ENCODE data around the gene DNAI4. TPM values are rescaled to one million over a fixed set of nuclear protein-coding genes. Genes with fewer than 3 reads are reported as not detected.
"Not testable (repeated sequence)": the region's sequence is repeated elsewhere in the genome, so short reads cannot be mapped to it uniquely, and the experiment has no call there.

The DNAI4 gene
- polyA plus RNA-seq, 3 donors = 14.2 to 17.9 (median 15.2) TPM

- no peak for DNase-seq
Measured at GRCh38 chr1:66930823-66931174, 6.1 kb upstream of the DNAI4 start.

DNA sequence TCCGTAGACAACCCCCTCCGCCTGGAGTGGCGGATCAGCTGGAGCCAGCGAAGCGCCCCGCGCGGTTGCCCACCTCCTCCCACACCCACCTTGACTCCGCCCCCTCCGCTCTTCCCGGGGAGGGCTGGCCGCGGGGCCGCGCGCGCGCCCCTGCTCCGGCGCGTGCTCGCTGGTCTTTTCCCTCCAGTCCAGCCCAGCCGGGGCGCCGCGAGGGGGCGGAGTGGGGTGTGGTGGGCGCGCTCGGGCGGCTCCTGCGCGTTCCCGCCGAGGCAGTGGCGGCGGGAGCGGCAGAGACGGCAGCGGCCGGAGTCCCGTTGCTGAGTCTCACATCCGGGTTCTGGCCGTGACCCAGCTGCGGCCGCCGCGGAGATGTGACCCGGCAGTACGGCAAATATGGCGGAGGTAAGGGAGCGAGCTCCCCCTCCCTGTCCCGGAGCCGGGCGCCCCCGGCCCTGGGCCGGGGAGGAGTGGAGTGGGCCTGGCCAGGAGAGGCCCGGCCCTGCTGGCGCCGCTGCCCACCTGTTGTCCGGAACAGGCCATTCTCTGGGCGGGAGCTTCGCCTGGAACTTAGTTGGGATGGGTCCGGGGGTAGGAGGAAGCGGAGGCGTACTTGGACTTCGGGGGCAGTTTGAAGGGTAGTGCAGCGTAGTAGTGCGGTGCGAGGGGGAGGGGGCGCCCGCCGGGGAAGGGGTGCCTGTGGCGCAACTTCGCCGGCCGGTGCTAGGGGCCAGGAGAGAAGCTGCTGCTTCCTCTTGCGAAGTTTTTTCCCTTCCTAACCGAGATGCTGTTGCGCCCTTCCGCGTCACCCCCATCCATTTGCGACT, 5.6 kb upstream of the DNAI4 start:
- peak; percentile 93 for DNase-seq

GRCh38 chr1:66929691-66929998, 5.0 kb upstream of the DNAI4 start:
- DNase-seq = no peak

DNA sequence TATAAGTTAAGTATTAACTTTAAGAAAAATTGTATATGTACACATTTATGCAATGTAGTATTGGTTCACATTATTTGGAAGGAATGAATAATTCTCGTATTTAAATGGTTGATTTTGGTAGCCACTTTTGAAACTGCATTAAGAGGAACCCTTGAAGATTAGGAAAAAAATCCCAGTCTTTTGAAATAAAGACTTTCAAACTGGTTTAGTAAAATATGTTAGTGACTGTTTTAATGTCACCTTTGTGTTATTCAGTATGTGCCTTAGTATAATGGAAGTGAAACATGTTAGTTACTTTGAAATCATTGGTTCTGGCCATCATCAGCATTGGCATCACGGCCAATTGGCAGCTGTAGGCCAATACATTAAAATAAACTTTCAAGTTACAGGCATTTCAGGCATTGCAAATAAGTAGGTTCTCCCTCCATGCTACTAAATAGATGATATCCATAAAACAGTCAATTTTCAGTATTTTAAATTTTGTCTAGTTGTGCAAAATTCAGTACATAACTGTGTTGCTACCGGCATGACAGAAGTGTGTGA, 4.6 kb upstream of the DNAI4 start:
- DNase-seq = no peak

DNA sequence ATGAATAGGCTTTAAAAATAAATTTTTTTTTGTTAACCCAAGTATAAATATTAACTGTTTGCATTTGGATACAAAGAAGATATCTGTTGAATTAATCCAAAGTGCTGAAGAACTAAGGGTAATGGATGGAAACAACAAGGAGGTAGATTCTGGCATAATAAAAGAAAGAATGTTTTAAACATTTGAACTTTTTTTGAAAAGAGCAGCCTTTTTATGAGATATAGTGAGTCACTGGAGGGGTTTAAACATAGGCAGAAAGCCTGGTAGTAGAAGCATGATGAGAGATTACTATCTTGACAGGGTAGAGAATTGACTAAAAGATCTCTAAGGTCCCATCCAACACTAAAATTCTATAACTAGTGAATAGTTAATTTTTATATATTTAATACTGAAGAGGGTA, 2.9 kb upstream of the DNAI4 start:
- no peak for DNase-seq

GRCh38 chr1:66925944-66926343, 1.3 kb upstream of the DNAI4 start:
- DNase-seq = no peak

- no peak for DNase-seq
Measured at GRCh38 chr1:66925558-66925910, 878 bp upstream of the DNAI4 start.

DNA sequence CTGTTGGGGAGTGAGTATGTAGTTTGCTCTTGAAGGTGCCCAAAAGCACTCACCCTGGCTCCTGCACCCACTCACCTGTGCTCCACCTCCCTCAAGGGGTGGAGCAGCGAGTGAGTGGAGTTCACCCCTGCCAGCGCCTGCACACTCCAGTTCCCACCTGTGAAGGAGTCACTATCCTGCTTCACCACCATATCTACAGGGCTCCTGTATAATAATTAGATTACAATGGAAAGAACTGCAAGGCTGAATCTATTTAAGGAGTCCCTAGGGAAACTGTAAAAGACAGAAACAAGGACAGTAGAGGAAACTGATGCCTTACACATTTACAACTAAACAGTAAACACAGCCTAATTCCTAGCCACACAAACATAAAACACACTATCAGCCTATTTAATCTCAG, 4.1 kb downstream of the DNAI4 start:
- no peak for DNase-seq

- DNase-seq = no peak
Measured at GRCh38 chr1:66919828-66920227, 4.8 kb downstream of the DNAI4 start.

DNA sequence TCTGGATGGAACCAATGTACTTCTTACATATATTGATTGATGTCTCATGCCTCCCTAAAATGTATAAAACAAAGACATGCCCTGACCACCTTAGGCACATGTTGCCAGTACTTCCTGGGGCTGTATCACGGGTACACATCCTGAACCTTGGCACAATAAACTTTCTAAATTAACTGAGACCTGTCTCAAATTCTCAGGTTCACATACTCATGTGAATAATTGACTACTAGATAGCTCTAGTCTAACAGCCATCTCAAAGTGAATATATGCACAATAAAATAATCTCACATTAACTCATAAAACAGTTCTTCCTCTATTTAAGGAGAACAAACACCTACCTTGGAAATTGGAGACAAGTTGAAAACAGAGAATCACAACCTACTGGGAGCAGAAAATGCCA, 5.6 kb downstream of the DNAI4 start:
- DNase-seq = no peak

GRCh38 chr1:66917476-66917875, 7.2 kb downstream of the DNAI4 start:
- no peak for DNase-seq

DNA sequence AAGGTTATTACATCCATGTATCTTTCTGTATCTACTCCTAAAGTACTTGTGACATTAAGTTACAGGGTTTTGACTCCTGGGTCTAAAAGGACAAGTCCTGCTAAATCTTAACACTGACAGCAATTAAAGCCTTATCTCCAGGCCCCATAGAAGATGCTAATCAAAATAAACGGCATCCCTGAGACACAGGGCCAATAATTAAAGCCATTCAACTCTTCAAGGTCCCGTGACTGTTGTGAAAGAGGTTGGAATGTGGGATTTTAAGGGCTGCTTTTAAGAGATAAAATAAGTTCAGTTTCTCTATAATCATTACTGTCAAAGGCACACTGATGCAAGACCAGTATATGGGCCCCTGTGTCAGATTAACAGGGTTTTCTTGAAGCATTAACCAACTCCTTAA, 8.3 kb downstream of the DNAI4 start:
- no peak for DNase-seq

GRCh38 chr1:66915203-66915602, 9.5 kb downstream of the DNAI4 start:
- not testable (repeated sequence) for DNase-seq

- no peak for DNase-seq
Measured at GRCh38 chr1:66893712-66894111, 30.9 kb downstream of the DNAI4 start.

DNA sequence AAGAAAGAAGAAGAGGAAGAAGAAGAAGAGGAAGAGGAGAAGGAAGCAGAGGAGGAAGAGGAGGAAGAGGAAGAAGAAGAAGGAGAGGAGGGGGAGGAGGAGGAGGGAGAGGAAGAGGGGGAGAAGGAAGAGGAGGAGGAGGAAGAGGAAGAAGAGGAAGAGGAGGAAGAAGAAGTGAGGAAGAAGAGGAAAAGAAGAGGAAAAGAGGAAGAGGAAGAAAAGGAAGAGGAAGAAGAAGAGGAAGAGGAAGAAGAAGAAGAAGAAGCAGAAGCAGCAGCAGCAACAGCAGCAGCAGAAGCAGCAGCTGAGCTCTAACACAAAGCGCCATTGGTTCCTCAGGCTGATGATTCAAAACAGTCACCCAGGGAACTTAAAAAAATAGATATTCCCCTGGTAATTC, 34.0 kb downstream of the DNAI4 start:
- no peak for DNase-seq

- DNase-seq = no peak
Measured at GRCh38 chr1:66889030-66889429, 35.6 kb downstream of the DNAI4 start.

DNA sequence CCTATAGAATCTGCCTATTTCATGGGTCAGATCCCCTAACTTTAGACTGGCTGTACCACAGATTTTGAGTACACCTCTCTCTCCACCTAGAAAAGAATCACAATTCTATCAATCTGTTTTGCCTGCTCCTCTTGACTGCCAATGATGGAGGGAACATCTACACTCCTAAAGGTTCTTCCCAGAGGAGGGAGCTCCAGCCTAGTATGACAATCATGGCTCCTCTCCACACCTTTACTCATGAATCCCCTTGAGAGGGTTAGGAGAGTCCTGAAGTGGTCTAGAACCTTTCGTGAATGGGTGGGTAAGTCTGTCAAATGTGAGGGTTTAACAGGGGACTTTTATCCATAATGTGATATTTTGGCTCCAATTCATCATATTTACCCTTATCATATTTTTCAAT, 48.0 kb downstream of the DNAI4 start:
- DNase-seq = no peak

DNA sequence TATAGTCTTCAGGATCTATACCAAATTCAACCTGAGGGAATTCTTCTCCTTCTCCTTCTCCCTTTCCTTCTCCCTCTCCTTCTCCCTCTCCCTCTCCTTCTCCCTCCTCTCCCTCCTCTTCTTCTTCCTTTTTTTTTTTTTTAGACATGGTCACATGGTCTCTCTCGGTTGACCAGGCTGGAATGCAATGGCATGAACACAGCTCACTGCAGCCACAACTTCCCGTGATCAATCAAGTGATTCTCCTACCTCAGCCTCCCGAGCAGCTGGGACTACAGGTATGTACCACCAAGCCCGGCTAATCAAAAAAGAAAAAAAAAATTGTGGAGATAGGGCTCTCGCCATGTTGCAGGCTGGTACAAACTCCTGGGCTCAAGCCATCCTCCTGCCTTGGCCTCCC, 51.5 kb downstream of the DNAI4 start:
- DNase-seq = no peak

- DNase-seq = not testable (repeated sequence)
Measured at GRCh38 chr1:66872024-66872423, 52.6 kb downstream of the DNAI4 start.

GRCh38 chr1:66867501-66867900, 57.2 kb downstream of the DNAI4 start:
- DNase-seq = no peak

GRCh38 chr1:66860529-66860928, 64.1 kb downstream of the DNAI4 start:
- DNase-seq = no peak

- DNase-seq = no peak
Measured at GRCh38 chr1:66853379-66853778, 71.3 kb downstream of the DNAI4 start.

DNA sequence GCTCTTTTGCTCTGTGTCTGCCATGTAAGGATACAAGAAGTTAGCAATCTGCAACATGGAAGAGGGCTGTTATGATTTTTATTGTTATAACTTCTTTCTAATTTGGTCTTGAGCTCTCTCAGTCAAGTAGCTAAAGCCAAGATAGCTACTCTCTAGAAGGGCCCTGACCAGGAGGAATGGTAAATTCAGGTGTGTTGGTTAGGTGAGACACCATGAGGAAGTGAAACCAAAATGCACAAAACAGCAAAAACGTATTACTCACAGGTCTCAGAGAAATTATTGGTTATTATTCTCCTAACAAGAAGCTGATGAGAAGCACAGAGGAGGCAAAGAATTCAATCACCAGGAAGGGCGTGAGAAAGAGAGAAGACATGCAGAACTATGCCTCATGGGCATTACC, 71.8 kb downstream of the DNAI4 start:
- DNase-seq = no peak

DNA sequence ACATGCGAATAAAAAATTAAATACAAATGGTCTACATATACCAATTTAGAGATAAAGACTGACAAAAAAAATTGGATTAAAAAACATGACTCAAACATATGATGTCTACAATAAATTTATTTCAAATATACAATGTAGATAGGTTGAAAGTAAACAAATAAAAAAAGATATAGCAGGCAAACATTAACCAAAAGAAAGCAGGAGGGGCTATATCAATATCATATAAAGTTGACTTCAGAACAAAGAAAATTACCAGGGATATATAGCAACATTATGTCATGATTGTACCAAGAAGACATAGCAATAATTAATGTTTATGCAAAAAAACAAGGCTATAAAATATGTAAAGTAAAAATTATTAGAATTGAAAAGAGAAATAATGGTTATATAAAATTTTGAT, 73.7 kb downstream of the DNAI4 start:
- no peak for DNase-seq
